Activated B cell treated with CpG ODN at 0.5 μM for 24 hours (primary cell): ENCODE measurements around the gene RPE. TPM values are rescaled to one million over a fixed set of nuclear protein-coding genes. Genes with fewer than 3 reads are reported as not detected.

Source experiments
- ATAC-seq: fragments of 200-7000 bp; cut with Tn5 transposase; one replicate; pipeline ENCODE4 v1.10.0; 2021; ENCODE audit warnings: low read depth, mild to moderate bottlenecking, moderate library complexity
- CTCF ChIA-PET: fragments of 350-600 bp; sonication (Branson Sonifier 250); formaldehyde crosslinking; loops from one replicate; lab custom pipeline; 2021; ENCODE audit warnings: antibody characterized with exemption; lab: Charles Lee
- POLR2A ChIA-PET: fragments of 350-600 bp; sonication (Branson Sonifier 250); formaldehyde crosslinking; loops from one replicate; lab custom pipeline; 2021; ENCODE audit warnings: antibody characterized with exemption; lab: Charles Lee
- DNase-seq: peaks from one replicate; pipeline ENCODE4 v3.0.0; 2022
- H3K27ac Mint-ChIP-seq: one replicate; pipeline ENCODE4 v1.8.0; 2020; ENCODE audit warnings: mixed read lengths
- H3K27me3 Mint-ChIP-seq: one replicate; pipeline ENCODE4 v1.8.0; 2021; ENCODE audit warnings: mixed read lengths
- H3K36me3 Mint-ChIP-seq: one replicate; pipeline ENCODE4 v1.8.0; 2021; ENCODE audit warnings: low read depth, mixed read lengths
- H3K4me1 Mint-ChIP-seq: one replicate; pipeline ENCODE4 v1.8.0; 2021; ENCODE audit warnings: mixed read lengths
- H3K4me3 Mint-ChIP-seq: one replicate; pipeline ENCODE4 v1.8.0; 2020; ENCODE audit warnings: mild to moderate bottlenecking, mixed read lengths
- H3K9me3 Mint-ChIP-seq: one replicate; pipeline ENCODE4 v1.8.0; 2020; ENCODE audit warnings: mixed read lengths
- intact Hi-C: fragments of 100-400 bp; cut with micrococcal nuclease; formaldehyde crosslinking; loops from one replicate; pipeline ENCODE4 v1.15.1; 2024
- total RNA-seq: library from RNA; stranded (reverse); gene quantifications from 2 replicates; pipeline ENCODE4 v1.2.3, GENCODE V29; 2022
- TF ChIP-seq, protein P1 (sequence below): fragments of 200-600 bp; IDR thresholded peaks from one replicate; pipeline ENCODE4 v1.8.0; 2022; ENCODE audit warnings: antibody characterized with exemption, mild to moderate bottlenecking

Gene RPE
- total RNA-seq, 1 donor from 2014 or later = 54.7 TPM

- Mint-ChIP-seq H3K36me3 (peaks cover 12% of the 10 kb centered on the region), H3K4me1 (no peaks in the 10 kb centered on the region), H3K27ac (no peak overlapping the region), H3K9me3 (peaks cover 3% of the 10 kb centered on the region), H3K27me3 (no peaks in the 10 kb centered on the region), H3K4me3 (no peak overlapping the region)
- no peak for DNase-seq
- intact Hi-C loops = no loop called here
- ChIA-PET CTCF (no interaction called here), POLR2A (no interaction called here)
- TF ChIP-seq, protein P1, sequence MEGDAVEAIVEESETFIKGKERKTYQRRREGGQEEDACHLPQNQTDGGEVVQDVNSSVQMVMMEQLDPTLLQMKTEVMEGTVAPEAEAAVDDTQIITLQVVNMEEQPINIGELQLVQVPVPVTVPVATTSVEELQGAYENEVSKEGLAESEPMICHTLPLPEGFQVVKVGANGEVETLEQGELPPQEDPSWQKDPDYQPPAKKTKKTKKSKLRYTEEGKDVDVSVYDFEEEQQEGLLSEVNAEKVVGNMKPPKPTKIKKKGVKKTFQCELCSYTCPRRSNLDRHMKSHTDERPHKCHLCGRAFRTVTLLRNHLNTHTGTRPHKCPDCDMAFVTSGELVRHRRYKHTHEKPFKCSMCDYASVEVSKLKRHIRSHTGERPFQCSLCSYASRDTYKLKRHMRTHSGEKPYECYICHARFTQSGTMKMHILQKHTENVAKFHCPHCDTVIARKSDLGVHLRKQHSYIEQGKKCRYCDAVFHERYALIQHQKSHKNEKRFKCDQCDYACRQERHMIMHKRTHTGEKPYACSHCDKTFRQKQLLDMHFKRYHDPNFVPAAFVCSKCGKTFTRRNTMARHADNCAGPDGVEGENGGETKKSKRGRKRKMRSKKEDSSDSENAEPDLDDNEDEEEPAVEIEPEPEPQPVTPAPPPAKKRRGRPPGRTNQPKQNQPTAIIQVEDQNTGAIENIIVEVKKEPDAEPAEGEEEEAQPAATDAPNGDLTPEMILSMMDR = no peak
- no peak for ATAC-seq
These were observed 47.4 kb downstream of the RPE start for GRCh38 chr2:210049831-210050230.

- no peak overlapping the region for H3K4me3 Mint-ChIP-seq
- CTCF ChIA-PET = no interaction called here
- H3K27ac Mint-ChIP-seq = no peak overlapping the region
- no peaks in the 10 kb centered on the region for H3K4me1 Mint-ChIP-seq
- no peak for DNase-seq
- ATAC-seq = no peak
- intact Hi-C loops = no loop called here
- peaks cover 9% of the 10 kb centered on the region for H3K9me3 Mint-ChIP-seq
- POLR2A ChIA-PET = no interaction called here
- no peaks in the 10 kb centered on the region for H3K27me3 Mint-ChIP-seq
- H3K36me3 Mint-ChIP-seq = peaks cover 15% of the 10 kb centered on the region
- TF ChIP-seq, protein P1 = no peak
These were observed 48.4 kb downstream of the RPE start for GRCh38 chr2:210050885-210051284.

- no peak for DNase-seq
- Mint-ChIP-seq H3K27me3 (no peaks in the 10 kb centered on the region), H3K9me3 (peaks cover 9% of the 10 kb centered on the region), H3K4me3 (no peak overlapping the region), H3K27ac (no peak overlapping the region), H3K36me3 (peaks cover 8% of the 10 kb centered on the region), H3K4me1 (no peaks in the 10 kb centered on the region)
- TF ChIP-seq, protein P1 = no peak
- ChIA-PET CTCF (no interaction called here), POLR2A (interaction anchor here (0.7 kb wide), 1 partner anchor 45 kb away, joined by 3 read pairs; no protein-coding TSS in a partner anchor)
- intact Hi-C loops = no loop called here
- no peak for ATAC-seq
These were observed 52.3 kb downstream of the RPE start for GRCh38 chr2:210054696-210055095.

GRCh38 chr2:210055825-210056224, 53.4 kb downstream of the RPE start:
- no peaks in the 10 kb centered on the region for H3K4me1 Mint-ChIP-seq
- CTCF ChIA-PET = no interaction called here
- no peak overlapping the region for H3K4me3 Mint-ChIP-seq
- peaks cover 9% of the 10 kb centered on the region for H3K9me3 Mint-ChIP-seq
- no peaks in the 10 kb centered on the region for H3K27me3 Mint-ChIP-seq
- POLR2A ChIA-PET = no interaction called here
- intact Hi-C loops = no loop called here
- no peak for ATAC-seq
- H3K27ac Mint-ChIP-seq = no peak overlapping the region
- TF ChIP-seq, protein P1 = no peak
- H3K36me3 Mint-ChIP-seq = peaks cover 8% of the 10 kb centered on the region
- DNase-seq = no peak

DNA sequence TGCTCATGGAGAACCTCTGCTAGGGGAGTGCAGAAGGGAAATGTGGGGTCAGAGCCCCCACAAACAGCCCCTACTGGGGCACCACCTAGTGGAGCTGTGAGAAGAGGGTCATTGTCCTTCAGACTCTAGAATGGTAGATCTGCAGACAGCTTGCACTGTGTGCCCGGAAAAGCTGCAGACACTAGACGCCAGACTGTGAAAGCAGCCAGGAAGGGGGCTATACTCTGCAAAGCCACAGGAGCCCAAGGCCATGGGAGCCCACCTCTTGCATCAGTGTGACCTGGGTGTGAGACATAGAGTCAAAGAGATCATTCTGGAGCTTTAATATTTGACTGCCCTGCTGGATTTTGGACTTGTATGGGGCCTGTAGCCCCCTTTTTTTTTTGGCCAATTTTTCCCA, 60.9 kb downstream of the RPE start:
- DNase-seq = no peak
- POLR2A ChIA-PET = no interaction called here
- Mint-ChIP-seq H3K9me3 (no peaks in the 10 kb centered on the region), H3K27me3 (no peaks in the 10 kb centered on the region), H3K4me1 (no peaks in the 10 kb centered on the region), H3K27ac (no peak overlapping the region), H3K4me3 (no peak overlapping the region), H3K36me3 (peaks cover 3% of the 10 kb centered on the region)
- TF ChIP-seq, protein P1 = no peak
- CTCF ChIA-PET = interaction anchor here (0.6 kb wide), 1 partner anchor 275 kb away, joined by 3 read pairs; no protein-coding TSS in a partner anchor
- intact Hi-C loops = no loop called here
- ATAC-seq = no peak

Other genes with a start within 250 kb of the RPE start
- not detected in 2 replicates for gene UNC80, start 230.8 kb upstream of the RPE start, total RNA-seq
- gene KANSL1L, start 168.8 kb downstream of the RPE start, total RNA-seq = 13.1 and 14.2 TPM in 2 replicates
- gene ACADL, start 222.8 kb downstream of the RPE start, total RNA-seq = not detected in 2 replicates